HepG2 (cell line): ENCODE measurements around the gene HTR2A. TPM values are rescaled to one million over a fixed set of nuclear protein-coding genes. Genes with fewer than 3 reads are reported as not detected.
A peak's percentile ranks its signal among the peaks of the same experiment; 100 is the strongest.

Experiments used
- ARID2 ChIP-seq: sonication (generic); formaldehyde crosslinking; IDR thresholded peaks from 2 replicates; pipeline ENCODE4 v1.8.1; 2022; ENCODE audit warnings: mild to moderate bottlenecking, missing genetic modification reagents, borderline replicate concordance
- DNMT1 ChIP-seq: sonication (generic); formaldehyde crosslinking; IDR thresholded peaks from 2 replicates; pipeline ENCODE4 v1.5.1; 2020; ENCODE audit warnings: mild to moderate bottlenecking, missing genetic modification reagents
- ELK4 ChIP-seq: sonication (generic); formaldehyde crosslinking; IDR thresholded peaks from 2 replicates; pipeline ENCODE4 v1.9.0; 2021; ENCODE audit warnings: missing genetic modification reagents, borderline replicate concordance
- FOXK2 ChIP-seq: fragments of 450-650 bp; IDR thresholded peaks from 2 replicates; pipeline ENCODE4 v1.6.1; 2016
- FOXP4 ChIP-seq: sonication (generic); formaldehyde crosslinking; IDR thresholded peaks from 2 replicates; pipeline ENCODE4 v1.4.0; 2020; ENCODE audit warnings: missing genetic modification reagents
- HHEX ChIP-seq: IDR thresholded peaks from 2 replicates; pipeline ENCODE4 v1.6.1; 2016; ENCODE audit warnings: control low read depth
- HNRNPH1 ChIP-seq: fragments of 200-400 bp; formaldehyde crosslinking; optimal IDR thresholded peaks from 2 replicates; pipeline ENCODE3; 2017; ENCODE audit warnings: mild to moderate bottlenecking, low read depth, low read length
- RNF219 ChIP-seq: sonication (generic); formaldehyde crosslinking; IDR thresholded peaks from 2 replicates; pipeline ENCODE4 v1.5.0; 2020; ENCODE audit warnings: mild to moderate bottlenecking, missing genetic modification reagents
- ZNF335 ChIP-seq: sonication (generic); formaldehyde crosslinking; IDR thresholded peaks from 2 replicates; pipeline ENCODE4 v1.4.0; 2020; ENCODE audit warnings: missing genetic modification reagents
- ZNF562 ChIP-seq: sonication (generic); formaldehyde crosslinking; IDR thresholded peaks from 2 replicates; pipeline ENCODE4 v1.8.0; 2022; ENCODE audit warnings: missing genetic modification reagents, borderline replicate concordance
- ZNF605 ChIP-seq: sonication (generic); formaldehyde crosslinking; IDR thresholded peaks from 2 replicates; pipeline ENCODE4 v1.8.0; 2022; ENCODE audit warnings: mild to moderate bottlenecking, missing genetic modification reagents
- ZNF746 ChIP-seq: sonication (generic); formaldehyde crosslinking; IDR thresholded peaks from 2 replicates; pipeline ENCODE4 v1.8.0; 2022; ENCODE audit warnings: mild to moderate bottlenecking, missing genetic modification reagents
- polyA plus RNA-seq, 8 experiments: library from polyadenylated mRNA; depleted of rRNA in 3 of 8; stranded (reverse) in 7 of 8; unstranded in 1 of 8; fragments of >200 nt; fragmentation: Illumina TruSeq in 4 of 8; extraction: Trizol in 4 of 8; gene quantifications; 2 replicates each; pipeline versions ENCODE4 v1.2.1 to v1.2.3, GENCODE V29; 2011 to 2016; ENCODE audit warnings: low read depth in 4 of 8, missing spikeins in 1 of 8, mixed read lengths in 1 of 8; ENCODE audit not compliant: insufficient read depth in 1 of 8
- total RNA-seq, 5 experiments: library from RNA; depleted of rRNA; stranded (reverse); fragments of >200 nt; fragmentation: Illumina TruSeq; extraction: Trizol; gene quantifications; 2 replicates each; pipeline ENCODE4 v1.2.3, GENCODE V29; 2016; ENCODE audit warnings: low read depth in 1 of 5
- TF ChIP-seq, protein P1 (sequence below): sonication (generic); formaldehyde crosslinking; IDR thresholded peaks from 2 replicates; pipeline ENCODE4 v1.5.0; 2020; ENCODE audit warnings: mild to moderate bottlenecking, missing genetic modification reagents
- TF ChIP-seq, protein P2 (sequence below): sonication (generic); formaldehyde crosslinking; IDR thresholded peaks from 2 replicates; pipeline ENCODE4 v1.4.0; 2020; ENCODE audit warnings: missing genetic modification reagents

Gene HTR2A
- total and polyA plus RNA-seq, 2 of the 13 experiments (the other 11 are each of a cell fraction or from before 2014, with no cell fraction given), result not detected

DNA sequence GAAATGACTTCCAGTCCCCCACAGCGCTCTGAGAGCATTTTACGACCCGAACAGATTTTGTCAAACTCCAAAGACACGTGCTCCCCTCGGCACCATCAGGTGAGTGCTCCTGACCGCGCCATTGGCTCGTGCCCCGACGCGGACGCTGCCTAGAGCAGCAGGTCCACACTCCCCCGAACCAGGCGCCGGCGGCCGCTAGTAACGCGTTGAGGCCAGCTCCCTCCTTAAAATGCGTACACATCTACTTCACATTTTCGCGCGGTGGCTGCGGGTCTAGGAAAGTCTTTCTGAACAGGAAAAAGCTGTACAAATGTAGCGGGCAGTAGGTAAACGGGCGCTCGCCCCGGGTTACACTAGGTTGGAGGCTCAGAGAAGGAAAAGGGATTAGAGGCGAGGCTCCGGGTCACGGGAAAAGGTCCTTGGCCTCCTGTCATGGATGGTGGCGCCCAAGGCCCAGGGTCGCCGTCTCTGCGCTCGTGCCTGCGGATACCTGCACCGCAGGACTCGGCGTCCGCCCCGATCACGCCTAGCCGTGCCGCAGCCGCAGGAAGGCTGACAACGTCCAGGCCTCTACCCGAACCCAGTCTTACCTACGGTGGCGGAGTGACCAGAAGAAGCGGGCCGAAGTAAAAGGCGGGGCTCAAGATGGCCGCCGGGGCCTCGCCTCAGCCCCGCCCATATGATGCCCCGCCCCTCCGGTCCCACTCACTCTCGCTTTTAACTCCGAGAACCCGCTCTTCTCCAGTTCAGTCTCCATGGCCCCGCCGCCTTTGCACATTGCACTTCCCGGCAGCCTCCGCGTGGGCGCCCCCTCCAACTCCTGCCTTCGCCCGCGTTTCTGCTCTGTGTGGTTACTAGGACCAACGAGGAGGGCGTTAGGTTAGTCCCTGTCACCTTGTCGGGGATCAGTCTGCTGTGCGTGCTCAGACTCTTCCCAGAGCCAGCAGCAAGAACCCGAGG, 100.1 kb downstream of the HTR2A start, which contains the start of gene ESD (continued):
- peak; percentile 88 for TF ChIP-seq ZNF335 (CRISPR knock-in tag)
- TF ChIP-seq, protein P1, sequence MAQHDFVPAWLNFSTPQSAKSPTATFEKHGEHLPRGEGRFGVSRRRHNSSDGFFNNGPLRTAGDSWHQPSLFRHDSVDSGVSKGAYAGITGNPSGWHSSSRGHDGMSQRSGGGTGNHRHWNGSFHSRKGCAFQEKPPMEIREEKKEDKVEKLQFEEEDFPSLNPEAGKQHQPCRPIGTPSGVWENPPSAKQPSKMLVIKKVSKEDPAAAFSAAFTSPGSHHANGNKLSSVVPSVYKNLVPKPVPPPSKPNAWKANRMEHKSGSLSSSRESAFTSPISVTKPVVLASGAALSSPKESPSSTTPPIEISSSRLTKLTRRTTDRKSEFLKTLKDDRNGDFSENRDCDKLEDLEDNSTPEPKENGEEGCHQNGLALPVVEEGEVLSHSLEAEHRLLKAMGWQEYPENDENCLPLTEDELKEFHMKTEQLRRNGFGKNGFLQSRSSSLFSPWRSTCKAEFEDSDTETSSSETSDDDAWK (CRISPR knock-in tag), result no peak
- no peak for TF ChIP-seq HNRNPH1
- TF ChIP-seq RNF219, result peak; percentile 57; the same call in 1 of the 2 replicates
- no peak for TF ChIP-seq HHEX (CRISPR knock-in tag)
- no peak for TF ChIP-seq FOXK2
- TF ChIP-seq, protein P2, sequence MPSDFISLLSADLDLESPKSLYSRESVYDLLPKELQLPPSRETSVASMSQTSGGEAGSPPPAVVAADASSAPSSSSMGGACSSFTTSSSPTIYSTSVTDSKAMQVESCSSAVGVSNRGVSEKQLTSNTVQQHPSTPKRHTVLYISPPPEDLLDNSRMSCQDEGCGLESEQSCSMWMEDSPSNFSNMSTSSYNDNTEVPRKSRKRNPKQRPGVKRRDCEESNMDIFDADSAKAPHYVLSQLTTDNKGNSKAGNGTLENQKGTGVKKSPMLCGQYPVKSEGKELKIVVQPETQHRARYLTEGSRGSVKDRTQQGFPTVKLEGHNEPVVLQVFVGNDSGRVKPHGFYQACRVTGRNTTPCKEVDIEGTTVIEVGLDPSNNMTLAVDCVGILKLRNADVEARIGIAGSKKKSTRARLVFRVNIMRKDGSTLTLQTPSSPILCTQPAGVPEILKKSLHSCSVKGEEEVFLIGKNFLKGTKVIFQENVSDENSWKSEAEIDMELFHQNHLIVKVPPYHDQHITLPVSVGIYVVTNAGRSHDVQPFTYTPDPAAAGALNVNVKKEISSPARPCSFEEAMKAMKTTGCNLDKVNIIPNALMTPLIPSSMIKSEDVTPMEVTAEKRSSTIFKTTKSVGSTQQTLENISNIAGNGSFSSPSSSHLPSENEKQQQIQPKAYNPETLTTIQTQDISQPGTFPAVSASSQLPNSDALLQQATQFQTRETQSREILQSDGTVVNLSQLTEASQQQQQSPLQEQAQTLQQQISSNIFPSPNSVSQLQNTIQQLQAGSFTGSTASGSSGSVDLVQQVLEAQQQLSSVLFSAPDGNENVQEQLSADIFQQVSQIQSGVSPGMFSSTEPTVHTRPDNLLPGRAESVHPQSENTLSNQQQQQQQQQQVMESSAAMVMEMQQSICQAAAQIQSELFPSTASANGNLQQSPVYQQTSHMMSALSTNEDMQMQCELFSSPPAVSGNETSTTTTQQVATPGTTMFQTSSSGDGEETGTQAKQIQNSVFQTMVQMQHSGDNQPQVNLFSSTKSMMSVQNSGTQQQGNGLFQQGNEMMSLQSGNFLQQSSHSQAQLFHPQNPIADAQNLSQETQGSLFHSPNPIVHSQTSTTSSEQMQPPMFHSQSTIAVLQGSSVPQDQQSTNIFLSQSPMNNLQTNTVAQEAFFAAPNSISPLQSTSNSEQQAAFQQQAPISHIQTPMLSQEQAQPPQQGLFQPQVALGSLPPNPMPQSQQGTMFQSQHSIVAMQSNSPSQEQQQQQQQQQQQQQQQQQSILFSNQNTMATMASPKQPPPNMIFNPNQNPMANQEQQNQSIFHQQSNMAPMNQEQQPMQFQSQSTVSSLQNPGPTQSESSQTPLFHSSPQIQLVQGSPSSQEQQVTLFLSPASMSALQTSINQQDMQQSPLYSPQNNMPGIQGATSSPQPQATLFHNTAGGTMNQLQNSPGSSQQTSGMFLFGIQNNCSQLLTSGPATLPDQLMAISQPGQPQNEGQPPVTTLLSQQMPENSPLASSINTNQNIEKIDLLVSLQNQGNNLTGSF (CRISPR knock-in tag), result peak; percentile 39; the same call in 1 of the 2 replicates
- TF ChIP-seq ELK4 (CRISPR knock-in tag), result no peak
- no peak; the same call in 1 of the 2 replicates for TF ChIP-seq ZNF605 (CRISPR knock-in tag)
- no peak for TF ChIP-seq ARID2 (CRISPR knock-in tag)
- TF ChIP-seq ZNF746 (CRISPR knock-in tag), result no peak
- TF ChIP-seq DNMT1 (CRISPR knock-in tag), result 0 out of 2 replicates have a peak, but pooled peaks have one; percentile 62
- TF ChIP-seq ZNF562, result no peak
- TF ChIP-seq FOXP4 (CRISPR knock-in tag), result peak; percentile 37
